ENCODE data around the gene LRRC25. TPM values are rescaled to one million over a fixed set of nuclear protein-coding genes. Genes with fewer than 3 reads are reported as not detected.

The LRRC25 gene
- total and polyA plus RNA-seq, 2 of the 4 experiments (the other 2 are of a cell fraction), result 0.03 TPM; not detected in 1

DNA sequence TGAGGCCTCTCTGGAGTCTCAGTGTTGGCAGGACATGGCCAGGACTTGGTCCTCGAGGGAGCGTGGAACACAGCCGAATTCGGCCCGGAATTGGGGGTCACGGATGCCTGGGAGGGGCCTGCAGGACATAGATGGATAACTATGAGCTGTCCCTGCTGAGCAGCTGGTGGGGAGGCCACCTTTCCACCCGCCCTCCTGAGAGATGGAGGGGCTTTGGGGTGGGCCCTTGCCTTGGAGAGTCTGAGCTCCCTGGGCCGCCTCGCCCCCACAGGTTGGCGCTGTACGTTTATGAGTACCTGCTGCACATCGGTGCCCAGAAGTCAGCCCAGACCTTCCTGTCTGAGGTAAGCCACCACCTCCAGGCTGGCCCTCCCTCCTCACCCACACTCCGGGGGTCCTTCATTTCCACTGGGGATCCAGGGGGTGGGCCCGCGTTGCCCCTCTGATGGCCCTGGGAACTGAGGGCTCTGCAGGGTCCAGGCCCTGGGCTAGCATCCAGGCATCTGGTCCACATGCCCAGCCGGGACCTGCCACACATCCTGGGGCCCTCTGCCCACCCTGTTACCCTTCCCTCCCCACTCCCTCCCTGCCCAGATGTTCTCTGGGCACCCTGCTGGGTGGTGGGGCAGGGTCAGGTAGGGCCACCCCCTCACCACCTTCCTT, 29.8 kb upstream of the LRRC25 start:
- ChIA-PET POLR2A (ENCODE audit: unreplicated experiment) (no interaction called here), CTCF (no interaction called here)
- no TSS peak for BruUV-seq (replicated peaks)
- Histone ChIP-seq H3K56ac (ENCODE audit: extremely low read depth, insufficient read depth, low read length) (no peak overlapping the region), H4K91ac (ENCODE audit: insufficient read depth, low read depth, low read length) (no peak overlapping the region), H4K8ac (ENCODE audit: low read depth in 2 of 2, low read length in 2 of 2) (no peak overlapping the region), H3K18ac (ENCODE audit: low read depth, low read length) (no peak overlapping the region), H3K4me2 (ENCODE audit: low read depth, low read length) (no peak overlapping the region), H3K27ac (ENCODE audit: insufficient read depth, low read length) (no peak overlapping the region), H4K5ac (ENCODE audit: low read depth, low read length) (no peak overlapping the region), H3K36me3 (ENCODE audit: control insufficient read depth, insufficient read depth, low read length) (no peaks in the 10 kb centered on the region; the same call in 1 of the 2 replicates), H2BK20ac (ENCODE audit: low read depth, low read length) (no peak overlapping the region), H3K14ac (replicated peaks; ENCODE audit: low read depth, low read length) (no peak overlapping the region), H3K23ac (ENCODE audit: low read depth, low read length) (no peak overlapping the region), H3K9me1 (ENCODE audit: insufficient read depth, low read length) (peaks cover 15% of the 10 kb centered on the region), H3K9me3 (ENCODE audit: control insufficient read depth, insufficient read depth, low read length) (no peaks in the 10 kb centered on the region), H3K4ac (ENCODE audit: low read depth, low read length) (no peak overlapping the region; the same call in 1 of the 2 replicates), H2AK5ac (ENCODE audit: low read depth, low read length) (peak overlapping the region; percentile 18; the same call in 1 of the 2 replicates), H3K4me1 (ENCODE audit: control insufficient read depth, insufficient read depth, low read length) (peaks cover 17% of the 10 kb centered on the region), H2BK120ac (ENCODE audit: low read depth, low read length) (peak overlapping the region; percentile 34; the same call in 1 of the 2 replicates), H2AK9ac (replicated peaks; ENCODE audit: low read depth, low read length, poor library complexity) (peak overlapping the region; percentile 81), H3K4me3 (ENCODE audit: insufficient read depth, low read depth, low read length) (no peak overlapping the region), H3K9ac (ENCODE audit: low read depth, low read length) (no peak overlapping the region), H3K27me3 (ENCODE audit: control insufficient read depth, insufficient read depth, low read length) (no peaks in the 10 kb centered on the region), H4K20me1 (ENCODE audit: insufficient read depth, low read length) (peaks cover 61% of the 10 kb centered on the region), H2AFZ (replicated peaks; ENCODE audit: low read length, poor library complexity) (no peak overlapping the region), H2BK15ac (ENCODE audit: low read depth, low read length) (no peak overlapping the region), H2BK5ac (ENCODE audit: low read depth, low read length, poor library complexity, severe bottlenecking) (no peak overlapping the region), H3K79me1 (ENCODE audit: low read depth in 1 of 2, low read length in 2 of 2) (peaks cover 9 to 74% of the 10 kb centered on the region in 2 experiments)
- DNase-seq (no peak), ATAC-seq (ENCODE audit: low read depth) (no peak)
- no peak for TF ChIP-seq RFX5 (IDR thresholded peaks at IDR 0.05; ENCODE audit: low read depth, low read length)
- TF ChIP-seq MXI1 (IDR thresholded peaks at IDR 0.05; ENCODE audit: borderline replicate concordance, low read depth, low read length), result no peak
- no peak for TF ChIP-seq CHD1 (IDR thresholded peaks at IDR 0.05; ENCODE audit: low read depth, low read length)
- WGBS, 2 experiments (ENCODE audit: extremely low coverage in 2 of 2, insufficient read length in 1 of 2), result 83% methylated on average over 2 of the region's 16 CpGs; no CpG with 5 or more reads in 1 of the 2 experiments
- in situ Hi-C loops (cut with MboI; ENCODE audit: low sequenced_read_pairs), result no loop called here
- intact Hi-C loops (cut with micrococcal nuclease), result no loop called here
- dilution Hi-C loops (cut with HindIII; ENCODE audit: low sequenced_read_pairs, unreplicated experiment), result no loop called here
